GM12878 (cell line): Measurements from ENCODE around the gene MAP7. TPM values are rescaled to one million over a fixed set of nuclear protein-coding genes. Genes with fewer than 3 reads are reported as not detected.
"Not testable (repeated sequence)": the region's sequence is repeated elsewhere in the genome, so short reads cannot be mapped to it uniquely, and the experiment has no call there.

Experiments used
- ATAC-seq: fragments of 200-7000 bp; cut with Tn5 transposase; 3 replicates; pipeline ENCODE4 v1.9.1; 2020; ENCODE audit warnings: mild to moderate bottlenecking, moderate library complexity
- BruUV-seq: library from RNA; stranded (reverse); fragments of 400-500 nt; replicated peaks from 2 replicates; lab custom pipeline; 2021; lab: Mats Ljungman, UMichigan
- CTCF ChIA-PET: fragments of 300-600 bp; sonication (Branson Sonifier 250); formaldehyde crosslinking; extraction: SDS; loops from one replicate; lab custom pipeline; 2021; ENCODE audit warnings: inconsistent platforms; lab: Yijun Ruan, JAX
- POLR2A ChIA-PET: fragments of 350-600 bp; formaldehyde crosslinking; extraction: SDS; loops from one replicate; lab custom pipeline; 2021; ENCODE audit warnings: inconsistent platforms; lab: Charles Lee
- RAD21 ChIA-PET: fragments of 300-600 bp; sonication (Branson Sonifier 250); formaldehyde crosslinking; loops from one replicate; lab custom pipeline; 2023; ENCODE audit warnings: antibody characterized with exemption; ENCODE audit not compliant: unreplicated experiment; lab: Charles Lee
- SMC1A ChIA-PET: fragments of 300-600 bp; sonication (Branson Sonifier 250); formaldehyde crosslinking; loops from one replicate; lab custom pipeline; 2023; ENCODE audit not compliant: unreplicated experiment, uncharacterized antibody; lab: Charles Lee
- DNase-seq: peaks from one replicate; pipeline ENCODE4 v3.0.0-alpha.2; 2011; ENCODE audit warnings: low read depth, low spot score
- FAIRE-seq: peaks from 3 replicates; lab custom pipeline; 2011; peaks lifted over from hg19 to GRCh38; lab: Jason Lieb, UNC
- H2AFZ ChIP-seq: 2 replicates; pipeline ENCODE4 v1.6.0; 2011; ENCODE audit warnings: low read depth, low read length, control low read depth; ENCODE audit not compliant: control insufficient read depth
- H3K27ac ChIP-seq: 2 replicates; pipeline ENCODE4 v1.5.1; 2011; ENCODE audit warnings: control low read depth; ENCODE audit not compliant: control insufficient read depth, insufficient read depth
- H3K27me3 ChIP-seq, 2 experiments: replicated peaks in 1 of 2; 2 replicates each; pipeline versions ENCODE4 v1.6.0 to v1.6.1; 2011; ENCODE audit warnings: low read length in 1 of 2; ENCODE audit not compliant: control insufficient read depth in 2 of 2, insufficient read depth in 2 of 2
- H3K36me3 ChIP-seq, 2 experiments: 2 replicates each; pipeline ENCODE4 v1.5.1; 2011; ENCODE audit warnings: low read length in 1 of 2; ENCODE audit not compliant: control insufficient read depth in 2 of 2, insufficient read depth in 2 of 2
- H3K4me1 ChIP-seq: 2 replicates; pipeline ENCODE4 v1.6.1; 2011; ENCODE audit warnings: mild to moderate bottlenecking, low read length, moderate library complexity, mixed read lengths; ENCODE audit not compliant: control insufficient read depth, insufficient read depth
- H3K4me2 ChIP-seq: 2 replicates; pipeline ENCODE4 v1.6.0; 2011; ENCODE audit warnings: control low read depth; ENCODE audit not compliant: control insufficient read depth, insufficient read depth
- H3K4me3 ChIP-seq: fragments of 200-600 bp; sonication (generic); 2 replicates; pipeline ENCODE4 v1.5.1; 2016
- H3K79me2 ChIP-seq: 2 replicates; pipeline ENCODE4 v1.6.0; 2011; ENCODE audit warnings: low read length; ENCODE audit not compliant: control insufficient read depth, insufficient read depth
- H3K9ac ChIP-seq: 2 replicates; pipeline ENCODE4 v1.8.0; 2011; ENCODE audit warnings: low read length, control low read depth, mixed read lengths; ENCODE audit not compliant: control insufficient read depth, insufficient read depth
- H3K9me3 ChIP-seq: replicated peaks from 3 replicates; pipeline ENCODE4 v1.5.1; 2011; ENCODE audit warnings: mild to moderate bottlenecking, low read length; ENCODE audit not compliant: control insufficient read depth, insufficient read depth
- H4K20me1 ChIP-seq: 2 replicates; pipeline ENCODE4 v1.6.0; 2011; ENCODE audit not compliant: control insufficient read depth, insufficient read depth
- ATF2 ChIP-seq: IDR thresholded peaks from 2 replicates; pipeline ENCODE4 v1.6.1; 2012; ENCODE audit warnings: low read length, inconsistent platforms
- CHD4 ChIP-seq: fragments of 200-600 bp; sonication (generic); IDR thresholded peaks from 2 replicates; pipeline ENCODE4 v1.6.1; 2016; ENCODE audit warnings: mild to moderate bottlenecking
- HDAC6 ChIP-seq: fragments of 200-600 bp; sonication (generic); IDR thresholded peaks from one replicate; pipeline ENCODE4 v1.8.0; 2017; ENCODE audit warnings: antibody characterized with exemption; ENCODE audit not compliant: unreplicated experiment
- IKZF1 ChIP-seq: fragments of 450-650 bp; conservative IDR thresholded peaks from 2 replicates; pipeline ENCODE4 v1.6.1; 2017; ENCODE audit warnings: antibody characterized with exemption, mild to moderate bottlenecking
- SIN3A ChIP-seq: IDR thresholded peaks from 2 replicates; pipeline ENCODE4 v1.6.1; 2012; ENCODE audit warnings: low read depth, low read length, improper control_type of control experiment
- SMAD1 ChIP-seq: fragments of 450-650 bp; IDR thresholded peaks from 2 replicates; pipeline ENCODE4 v1.6.1; 2018; ENCODE audit warnings: mild to moderate bottlenecking, low read depth; ENCODE audit not compliant: partially characterized antibody
- USF2 ChIP-seq: IDR thresholded peaks from 2 replicates; pipeline ENCODE4 v1.6.1; 2011; ENCODE audit warnings: low read depth, low read length, improper control_type of control experiment, borderline replicate concordance
- ZNF207 ChIP-seq: fragments of 450-650 bp; IDR thresholded peaks from 2 replicates; pipeline ENCODE4 v1.6.1; 2014; ENCODE audit warnings: antibody characterized with exemption, mild to moderate bottlenecking, borderline replicate concordance
- ZNF274 ChIP-seq: IDR thresholded peaks from one replicate; pipeline ENCODE4 v1.8.0; 2011; ENCODE audit not compliant: insufficient read length, insufficient read depth
- WGBS: methylation state at CpG from one replicate; pipeline ENCODE4 v1.1.6; 2016; ENCODE audit warnings: low lambda C conversion rate; ENCODE audit not compliant: insufficient replicate concordance, insufficient coverage; ENCODE audit errors: missing lambda C conversion rate; 5-methylcytosine and 5-hydroxymethylcytosine counted together
- in situ Hi-C: fragments of 300-500 bp; cut with MboI; formaldehyde crosslinking; loops from 9 replicates; pipeline ENCODE4 v1.14.3; 2018; ENCODE audit warnings: mixed read lengths
- intact Hi-C: fragments of 100-400 bp; cut with micrococcal nuclease; formaldehyde crosslinking; loops from one replicate; pipeline ENCODE4 v1.14.2; 2022; ENCODE audit not compliant: unreplicated experiment
- polyA plus RNA-seq, 11 experiments: library from polyadenylated mRNA; depleted of rRNA in 4 of 11; unstranded in 6 of 11; stranded (reverse) in 5 of 11; fragments of >200 nt; fragmentation: Nextera tagmentation in 4 of 11; fragmentation: Illumina TruSeq in 1 of 11; extraction: Ambion mirVana in 4 of 11; extraction: Trizol in 1 of 11; gene quantifications; 1 replicate in 1 of 11; 2 replicates in 10 of 11; pipeline versions ENCODE4 v1.2.1 to v1.2.3, GENCODE V29; 2011 to 2016; ENCODE audit warnings: inconsistent platforms in 2 of 11, missing spikeins in 2 of 11, low read depth in 1 of 11
- total RNA-seq, 4 experiments: library from RNA; depleted of rRNA in 3 of 4; stranded (reverse); fragments of >200 nt in 3 of 4; fragmentation: Illumina TruSeq in 1 of 4; extraction: Trizol in 1 of 4; gene quantifications; 2 replicates each; pipeline versions ENCODE4 v1.2.1 to v1.2.3, GENCODE V29; 2013 to 2021

MAP7 gene
- total and polyA plus RNA-seq, 10 of the 15 experiments (the other 5 are each of a cell fraction or from before 2014, with no cell fraction given): 0.04 to 0.17 (median 0.08) TPM; not detected in 2

GRCh38 chr6:136403110-136403980 is 146.9 kb downstream of the MAP7 start (continued):
- TF ChIP-seq SMAD1: no peak

GRCh38 chr6:136401749-136402148 is 148.5 kb downstream of the MAP7 start:
- ChIA-PET CTCF (no interaction called here), RAD21 (no interaction called here), SMC1A (no interaction called here), POLR2A (no interaction called here)
- FAIRE-seq (no peak), ATAC-seq (no peak), DNase-seq (no peak)
- 51% methylated on average over 3 of the region's 3 CpGs for WGBS
- in situ Hi-C loops: no loop called here
- H3K36me3 ChIP-seq: no peaks in the 10 kb centered on the region
- no peak overlapping the region for H3K4me2 ChIP-seq
- BruUV-seq: no TSS peak
- no peaks in the 10 kb centered on the region for H3K9me3 ChIP-seq
- H3K9ac ChIP-seq: no peak overlapping the region
- no peak overlapping the region for H2AFZ ChIP-seq
- intact Hi-C loops: no loop called here
- H3K4me1 ChIP-seq: no peaks in the 10 kb centered on the region
- no peaks in the 10 kb centered on the region for H3K27me3 ChIP-seq
- H4K20me1 ChIP-seq: no peaks in the 10 kb centered on the region
- no peak overlapping the region for H3K27ac ChIP-seq
- no peak overlapping the region for H3K4me3 ChIP-seq
- no peaks in the 10 kb centered on the region for H3K79me2 ChIP-seq
- TF ChIP-seq ATF2 (no peak), HDAC6 (no peak), IKZF1 (no peak), SIN3A (no peak), ZNF274 (no peak), ZNF207 (no peak), CHD4 (no peak), USF2 (no peak)
- TF ChIP-seq, all 136 proteins: peak for 0

GRCh38 chr6:136401236-136401635 is 149.0 kb downstream of the MAP7 start:
- BruUV-seq, RAD21 ChIA-PET, H4K20me1 ChIP-seq, ATAC-seq, H2AFZ ChIP-seq, H3K36me3 ChIP-seq, H3K9ac ChIP-seq, H3K27me3 ChIP-seq, DNase-seq, H3K4me1 ChIP-seq, POLR2A ChIA-PET, intact Hi-C loops, in situ Hi-C loops, H3K9me3 ChIP-seq, SMC1A ChIA-PET, FAIRE-seq, H3K4me2 ChIP-seq, CTCF ChIA-PET, H3K79me2 ChIP-seq, H3K4me3 ChIP-seq, H3K27ac ChIP-seq: not testable (repeated sequence)
- WGBS: 8% methylated on average over 4 of the region's 4 CpGs
